Mesenchymal stem cell (in vitro differentiated cells and primary cell): ENCODE data around the gene MYLK.

Experiments
- DNase-seq: peaks from one replicate; pipeline ENCODE4 v3.0.0-alpha.2; 2013
- H2AFZ ChIP-seq: one replicate; pipeline ENCODE4 v1.6.1; 2013; ENCODE audit warnings: low read depth, mild to moderate bottlenecking, control low read depth, inconsistent platforms, low read length, moderate library complexity
- H2AK5ac ChIP-seq: 2 replicates; pipeline ENCODE4 v1.6.1; 2013; ENCODE audit warnings: low read length, moderate library complexity, mild to moderate bottlenecking, inconsistent platforms; ENCODE audit not compliant: severe bottlenecking
- H2BK120ac ChIP-seq: one replicate; pipeline ENCODE4 v1.6.1; 2013; ENCODE audit warnings: low read depth, mild to moderate bottlenecking, inconsistent platforms, low read length, moderate library complexity
- H2BK12ac ChIP-seq, 2 experiments: one replicate each; pipeline ENCODE4 v1.6.1; 2013; ENCODE audit warnings: inconsistent platforms in 2 of 2, low read length in 2 of 2, mild to moderate bottlenecking in 2 of 2, moderate library complexity in 2 of 2, control low read depth in 1 of 2
- H2BK15ac ChIP-seq: one replicate; pipeline ENCODE4 v1.6.1; 2013; ENCODE audit warnings: mild to moderate bottlenecking, low read depth, inconsistent platforms; ENCODE audit not compliant: poor library complexity, severe bottlenecking
- H2BK5ac ChIP-seq: 2 replicates; pipeline ENCODE4 v1.6.1; 2013; ENCODE audit warnings: low read depth, mild to moderate bottlenecking, low read length, control low read depth, inconsistent platforms; ENCODE audit not compliant: poor library complexity, severe bottlenecking
- H3K14ac ChIP-seq, 2 experiments: one replicate each; pipeline ENCODE4 v1.6.1; 2013; ENCODE audit warnings: inconsistent platforms in 2 of 2, low read length in 2 of 2, control low read depth in 1 of 2, mild to moderate bottlenecking in 1 of 2, moderate library complexity in 1 of 2
- H3K18ac ChIP-seq, 2 experiments: one replicate each; pipeline ENCODE4 v1.6.1; 2013; ENCODE audit warnings: inconsistent platforms in 2 of 2, low read length in 2 of 2, control low read depth in 1 of 2, low read depth in 1 of 2, mild to moderate bottlenecking in 1 of 2
- H3K23ac ChIP-seq, 2 experiments: one replicate each; pipeline ENCODE4 v1.6.1; 2013; ENCODE audit warnings: inconsistent platforms in 2 of 2, low read length in 2 of 2, mild to moderate bottlenecking in 2 of 2, moderate library complexity in 2 of 2, control low read depth in 1 of 2
- H3K27ac ChIP-seq: 2 replicates; pipeline ENCODE4 v1.5.1; 2013; ENCODE audit warnings: mild to moderate bottlenecking, moderate library complexity, low read length, control low read depth, inconsistent platforms; ENCODE audit not compliant: poor library complexity, severe bottlenecking
- H3K27me3 ChIP-seq, 2 experiments: 2 replicates each; pipeline versions ENCODE4 v1.6.1 to v1.7.0; 2013; ENCODE audit warnings: low read length in 2 of 2, mild to moderate bottlenecking in 2 of 2, moderate library complexity in 2 of 2, control low read depth in 1 of 2, inconsistent platforms in 1 of 2; ENCODE audit not compliant: control insufficient read depth in 1 of 2, insufficient read depth in 1 of 2
- H3K36me3 ChIP-seq, 2 experiments: 2 replicates each; pipeline versions ENCODE4 v1.6.1 to v1.7.0; 2013; ENCODE audit warnings: low read length in 2 of 2, control low read depth in 1 of 2, inconsistent platforms in 1 of 2, low read depth in 1 of 2, mild to moderate bottlenecking in 1 of 2; ENCODE audit not compliant: insufficient read depth in 2 of 2, control insufficient read depth in 1 of 2
- H3K4ac ChIP-seq, 2 experiments: one replicate each; pipeline ENCODE4 v1.6.1; 2013; ENCODE audit warnings: inconsistent platforms in 2 of 2, low read length in 2 of 2, mild to moderate bottlenecking in 2 of 2, moderate library complexity in 2 of 2, control low read depth in 1 of 2, low read depth in 1 of 2
- H3K4me1 ChIP-seq: 2 replicates; pipeline ENCODE4 v1.6.1; 2013; ENCODE audit warnings: low read depth, low read length, control low read depth; ENCODE audit not compliant: control insufficient read depth, insufficient read depth
- H3K4me2 ChIP-seq: 2 replicates; pipeline ENCODE4 v1.6.1; 2013; ENCODE audit warnings: low read length, mild to moderate bottlenecking, inconsistent platforms; ENCODE audit not compliant: poor library complexity, severe bottlenecking
- H3K4me3 ChIP-seq, 2 experiments: 2 replicates each; pipeline versions ENCODE4 v1.5.1 to v1.7.0; 2013; ENCODE audit warnings: low read length in 2 of 2, mild to moderate bottlenecking in 2 of 2, control low read depth in 1 of 2, low read depth in 1 of 2; ENCODE audit not compliant: insufficient read depth in 1 of 2
- H3K79me1 ChIP-seq: replicated peaks from 2 replicates; pipeline ENCODE4 v1.6.1; 2013; ENCODE audit warnings: mild to moderate bottlenecking, control low read depth, low read length, inconsistent platforms; ENCODE audit not compliant: poor library complexity, severe bottlenecking
- H3K9ac ChIP-seq: 2 replicates; pipeline ENCODE4 v1.7.0; 2013; ENCODE audit warnings: mild to moderate bottlenecking, low read length, moderate library complexity
- H3K9me3 ChIP-seq: 2 replicates; pipeline ENCODE4 v1.7.0; 2013; ENCODE audit warnings: mild to moderate bottlenecking, low read length; ENCODE audit not compliant: control insufficient read depth
- H4K8ac ChIP-seq: one replicate; pipeline ENCODE4 v1.6.1; 2013; ENCODE audit warnings: inconsistent platforms, mild to moderate bottlenecking, low read length, moderate library complexity
- H4K91ac ChIP-seq: one replicate; pipeline ENCODE4 v1.6.1; 2013; ENCODE audit warnings: mild to moderate bottlenecking, low read length, inconsistent platforms
- WGBS: methylation state at CpG from one replicate; pipeline ENCODE4 v1.1.7; 2013; ENCODE audit warnings: mixed read lengths; 5-methylcytosine and 5-hydroxymethylcytosine counted together

MYLK gene

DNA sequence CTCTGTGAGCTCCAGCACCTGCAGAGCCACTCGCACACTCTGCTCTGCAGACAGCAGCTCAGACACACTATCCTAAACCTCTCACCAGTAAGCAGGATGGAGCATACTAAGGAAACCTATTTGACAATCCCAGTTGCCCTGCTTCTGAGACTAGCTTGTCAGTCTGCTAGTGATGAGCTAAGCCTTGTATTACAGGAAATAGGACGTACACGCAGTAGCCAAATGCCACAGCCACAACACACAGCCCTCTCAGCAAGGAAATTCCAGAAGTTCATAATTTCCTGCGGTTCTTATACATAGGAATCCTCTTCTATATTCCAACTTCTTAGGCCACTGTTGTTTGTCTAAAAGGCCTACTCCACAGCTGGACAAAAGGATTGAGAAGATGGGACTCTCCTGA is 74.5 kb downstream of the MYLK start:
- Histone ChIP-seq H3K9ac (no peak overlapping the region), H3K4me1 (peaks cover 25% of the 10 kb centered on the region), H3K18ac (peak overlapping the region; percentile 29 to 65), H3K14ac (no peak overlapping the region), H2BK5ac (no peak overlapping the region), H2BK12ac (peak overlapping the region; percentile 0 to 6), H3K23ac (no peak overlapping the region), H3K4ac (peak overlapping the region in 1 of 2 experiments; percentile 17), H3K36me3 (peaks cover 4 to 25% of the 10 kb centered on the region in 2 experiments), H3K27me3 (no peaks in the 10 kb centered on the region), H2AK5ac (peak overlapping the region; percentile 47), H2AFZ (no peak overlapping the region), H2BK15ac (no peak overlapping the region), H3K79me1 (peaks cover 24% of the 10 kb centered on the region), H3K27ac (peak overlapping the region; percentile 72), H4K8ac (peak overlapping the region; percentile 48), H4K91ac (no peak overlapping the region), H3K9me3 (no peaks in the 10 kb centered on the region), H3K4me3 (no peak overlapping the region), H3K4me2 (no peak overlapping the region), H2BK120ac (no peak overlapping the region)
- 36% methylated on average over 4 of the region's 4 CpGs for WGBS
- peak; percentile 91 for DNase-seq

DNA sequence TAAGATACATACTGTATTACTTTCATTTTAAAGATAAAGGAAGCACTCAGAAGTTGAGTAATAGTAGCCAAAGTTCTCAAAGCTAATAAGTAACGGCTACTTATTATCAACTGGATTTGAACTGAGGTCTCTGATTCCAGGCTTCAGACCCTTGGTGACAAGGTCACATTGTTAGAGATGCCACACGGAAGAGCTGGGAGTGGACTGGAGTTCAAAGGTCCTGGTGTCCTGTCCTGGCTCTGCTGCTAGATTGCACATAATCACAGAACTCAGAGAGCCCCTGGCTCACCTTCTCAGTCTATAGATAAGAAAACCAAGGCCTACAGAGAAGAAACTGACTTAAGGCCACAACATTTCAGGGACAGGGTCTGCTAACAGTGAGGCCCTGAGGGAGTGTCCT is 75.3 kb downstream of the MYLK start:
- Histone ChIP-seq H3K9ac (no peak overlapping the region), H3K4me2 (no peak overlapping the region), H2AFZ (no peak overlapping the region), H3K14ac (no peak overlapping the region), H3K4me1 (peaks cover 27% of the 10 kb centered on the region), H3K79me1 (peaks cover 28% of the 10 kb centered on the region), H4K91ac (no peak overlapping the region), H3K18ac (no peak overlapping the region), H3K27me3 (no peaks in the 10 kb centered on the region), H2BK12ac (peak overlapping the region in 1 of 2 experiments; percentile 21), H2AK5ac (peak overlapping the region; percentile 17), H4K8ac (no peak overlapping the region), H3K36me3 (peaks cover 8 to 30% of the 10 kb centered on the region in 2 experiments), H3K9me3 (no peaks in the 10 kb centered on the region), H3K27ac (peak overlapping the region; percentile 4), H2BK5ac (no peak overlapping the region), H2BK120ac (no peak overlapping the region), H2BK15ac (no peak overlapping the region), H3K4ac (no peak overlapping the region), H3K23ac (no peak overlapping the region), H3K4me3 (no peak overlapping the region)
- no peak for DNase-seq
- WGBS, result 96% methylated on average over 2 of the region's 2 CpGs

DNA sequence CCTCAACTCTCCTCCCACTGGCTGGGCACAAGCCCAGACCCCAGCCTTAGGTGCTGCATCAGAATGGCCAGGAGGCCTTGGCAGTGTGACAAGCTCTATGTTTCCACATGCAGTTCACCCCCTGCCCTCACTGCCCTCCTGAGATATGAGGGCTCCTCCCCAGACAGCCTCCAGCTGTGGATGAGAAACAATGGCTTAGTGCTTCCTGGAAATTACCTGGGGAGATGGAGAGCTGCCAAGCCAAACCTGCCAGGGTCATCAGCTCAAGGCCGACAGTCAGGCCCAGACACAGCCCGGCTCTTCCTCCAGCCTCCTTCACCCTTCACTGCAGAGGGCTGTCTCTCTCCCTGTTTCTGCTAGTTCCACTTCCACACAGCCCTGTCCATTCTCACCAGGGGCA is 76.3 kb downstream of the MYLK start:
- Histone ChIP-seq H3K9ac (no peak overlapping the region), H3K4me1 (peaks cover 27% of the 10 kb centered on the region), H3K4me3 (no peak overlapping the region), H3K4ac (peak overlapping the region in 1 of 2 experiments; percentile 26), H4K91ac (peak overlapping the region; percentile 46), H3K14ac (peak overlapping the region in 1 of 2 experiments; percentile 38), H2BK12ac (peak overlapping the region in 1 of 2 experiments; percentile 68), H3K27me3 (no peaks in the 10 kb centered on the region), H3K18ac (peak overlapping the region in 1 of 2 experiments; percentile 63), H3K23ac (no peak overlapping the region), H4K8ac (no peak overlapping the region), H3K27ac (peak overlapping the region; percentile 65), H3K36me3 (peaks cover 8 to 39% of the 10 kb centered on the region in 2 experiments), H2BK15ac (no peak overlapping the region), H3K9me3 (no peaks in the 10 kb centered on the region), H3K4me2 (no peak overlapping the region), H2AFZ (no peak overlapping the region), H2BK5ac (no peak overlapping the region), H2BK120ac (no peak overlapping the region), H2AK5ac (peak overlapping the region; percentile 59), H3K79me1 (peaks cover 34% of the 10 kb centered on the region)
- WGBS, result 100% methylated on average over 2 of the region's 2 CpGs
- no peak for DNase-seq

DNA sequence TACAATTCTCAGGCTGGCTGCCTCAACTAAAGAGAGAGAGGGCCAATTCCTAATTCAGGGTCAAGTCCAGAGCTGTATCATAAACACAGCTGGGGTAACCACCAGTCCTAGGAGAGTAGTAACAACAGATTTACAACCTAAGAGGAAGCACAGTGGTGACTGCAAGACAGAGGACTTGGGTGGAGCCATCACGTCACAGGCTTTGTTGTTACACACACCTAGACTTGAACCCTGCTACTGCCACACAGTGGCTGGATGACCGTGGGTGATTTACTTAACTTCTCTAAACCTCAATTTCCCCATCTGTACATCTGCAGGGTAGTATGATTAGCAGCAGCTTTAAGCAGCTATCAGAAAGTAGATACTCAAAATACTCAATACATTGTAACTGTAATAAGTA is 78.6 kb downstream of the MYLK start:
- DNase-seq, result no peak
- no peak overlapping the region for H2BK120ac ChIP-seq
- no peak overlapping the region for H2AK5ac ChIP-seq
- H3K9me3 ChIP-seq, result no peaks in the 10 kb centered on the region
- no peak overlapping the region for H4K91ac ChIP-seq
- no peak overlapping the region for H3K4ac ChIP-seq
- no peak overlapping the region for H2BK5ac ChIP-seq
- H3K14ac ChIP-seq, result no peak overlapping the region
- peaks cover 28% of the 10 kb centered on the region for H3K4me1 ChIP-seq
- 83% methylated on average over 1 of the region's 2 CpGs for WGBS
- H3K79me1 ChIP-seq, result peaks cover 28% of the 10 kb centered on the region
- no peak overlapping the region for H3K27ac ChIP-seq
- H3K9ac ChIP-seq, result no peak overlapping the region
- H3K4me3 ChIP-seq, result no peak overlapping the region
- H3K4me2 ChIP-seq, result no peak overlapping the region
- no peak overlapping the region for H4K8ac ChIP-seq
- H2BK15ac ChIP-seq, result no peak overlapping the region
- no peak overlapping the region for H2BK12ac ChIP-seq
- H3K23ac ChIP-seq, result no peak overlapping the region
- no peaks in the 10 kb centered on the region for H3K27me3 ChIP-seq
- H2AFZ ChIP-seq, result no peak overlapping the region
- no peak overlapping the region for H3K18ac ChIP-seq
- peaks cover 12 to 36% of the 10 kb centered on the region in 2 experiments for H3K36me3 ChIP-seq
